ENCODE results near the gene DNAH2. TPM values are rescaled to one million over a fixed set of nuclear protein-coding genes. Genes with fewer than 3 reads are reported as not detected.

Gene DNAH2
- total RNA-seq, 1 experiment from 2014 or later = 0.17 TPM

- TF ChIP-seq USF1 (CRISPR knock-in tag; IDR thresholded peaks at IDR 0.05) (0 out of 2 replicates have a peak, but pooled peaks have one; percentile 22), ZNF416 (CRISPR knock-in tag; IDR thresholded peaks at IDR 0.05) (no peak), ZNF425 (CRISPR knock-in tag; conservative IDR thresholded peaks at IDR 0.05) (no peak), SP1 (CRISPR knock-in tag; conservative IDR thresholded peaks at IDR 0.05) (peak; percentile 55; the same call in 1 of the 2 replicates)
Observed at GRCh38 chr17:7854851-7855659, 137.5 kb downstream of the DNAH2 start, which contains the start of gene TMEM88 (continued).

GRCh38 chr17:7855660-7856010 is 138.1 kb downstream of the DNAH2 start:
- TF ChIP-seq ETV6 (CRISPR knock-in tag; IDR thresholded peaks at IDR 0.05) (0 out of 2 replicates have a peak, but pooled peaks have one; percentile 29), ZNF512 (CRISPR knock-in tag; IDR thresholded peaks at IDR 0.05; ENCODE audit: borderline replicate concordance) (no peak), RELA (CRISPR knock-in tag; IDR thresholded peaks at IDR 0.05; ENCODE audit: borderline replicate concordance) (no peak)
- no peak overlapping the region for H3K27ac Mint-ChIP-seq
- ChIA-PET POLR2A (no interaction called here), CTCF (interaction anchor here (0.7 to 3.1 kb wide), 5 partner anchors 11 to 224 kb away, joined by 3 to 63 read pairs (median 12); partner anchors contain the start of gene KDM6B)
- H3K9me3 Mint-ChIP-seq = no peaks in the 10 kb centered on the region
- DNase-seq (ENCODE audit: low spot score) (no peak), ATAC-seq (no peak)
- H3K4me3 Mint-ChIP-seq = no peak overlapping the region
- peaks cover 6% of the 10 kb centered on the region for H3K36me3 Mint-ChIP-seq
- H3K4me1 Mint-ChIP-seq = peaks cover 34% of the 10 kb centered on the region
- H3K27me3 Mint-ChIP-seq (ENCODE audit: low read depth) = peaks cover 30% of the 10 kb centered on the region

- ChIA-PET CTCF (interaction anchor here (0.6 to 3.1 kb wide), 13 partner anchors 11 to 223 kb away, joined by 3 to 63 read pairs (median 4); partner anchors contain the start of genes CHD3 and KDM6B), POLR2A (interaction anchor here (1.0 to 1.5 kb wide), 7 partner anchors 11 to 168 kb away, joined by 3 to 11 read pairs (median 6); partner anchors contain the start of genes DNAH2, TP53 and WRAP53)
- no peak overlapping the region for H3K27ac Mint-ChIP-seq
Observed at GRCh38 chr17:7856011-7856810, 138.7 kb downstream of the DNAH2 start.

More at GRCh38 chr17:7856011-7856810, 138.7 kb downstream of the DNAH2 start:
- TF ChIP-seq GTF2I (CRISPR knock-in tag; conservative IDR thresholded peaks at IDR 0.05) (no peak), ZNF263 (CRISPR knock-in tag; IDR thresholded peaks at IDR 0.05; ENCODE audit: low read depth) (0 out of 2 replicates have a peak, but pooled peaks have one; percentile 37), EMX1 (CRISPR knock-in tag; IDR thresholded peaks at IDR 0.05) (no peak), ZNF532 (CRISPR knock-in tag; IDR thresholded peaks at IDR 0.05; ENCODE audit: borderline replicate concordance) (no peak), IRF1 (CRISPR knock-in tag; IDR thresholded peaks at IDR 0.05) (no peak)
- no peaks in the 10 kb centered on the region for H3K9me3 Mint-ChIP-seq
- DNase-seq (ENCODE audit: low spot score) = no peak
- H3K4me3 Mint-ChIP-seq = no peak overlapping the region
- peaks cover 25% of the 10 kb centered on the region for H3K27me3 Mint-ChIP-seq (ENCODE audit: low read depth)
- peaks cover 6% of the 10 kb centered on the region for H3K36me3 Mint-ChIP-seq
- no peak for ATAC-seq
- peaks cover 28% of the 10 kb centered on the region for H3K4me1 Mint-ChIP-seq
